Stimulated activated CD4-positive, alpha-beta T cell treated with anti-CD3 and anti-CD28 coated beads, Interleukin-4, amount 100 ng/mL, for 1 hour (primary cell): ENCODE results near the gene RBM3.
A peak's percentile ranks its signal among the peaks of the same experiment; 100 is the strongest.

Experiments
- DNase-seq: peaks from one replicate; pipeline ENCODE4 v3.0.0-alpha.2; 2020

The RBM3 gene

DNA sequence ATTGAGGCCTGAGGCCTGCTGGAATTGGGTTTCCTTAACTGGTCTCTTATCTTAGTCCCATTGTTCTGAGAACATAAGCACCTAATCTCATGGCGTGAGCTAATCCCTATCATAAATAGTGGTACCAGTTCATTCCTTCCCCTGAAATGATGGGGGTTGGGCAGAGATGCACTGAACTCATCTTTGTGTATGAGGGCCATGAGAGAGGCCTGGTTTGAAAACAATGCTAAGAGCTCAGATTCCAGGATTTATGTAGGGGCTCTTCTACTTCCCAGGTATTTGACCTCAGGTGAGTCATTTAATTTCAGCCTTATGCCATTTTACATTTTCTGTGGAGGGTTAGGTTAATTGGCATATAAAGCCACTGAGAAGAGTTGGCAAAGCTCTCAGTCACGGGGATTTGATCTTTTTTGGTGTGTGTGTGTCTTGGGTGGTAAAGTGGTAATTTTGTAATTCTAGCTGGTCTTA, 4.4 kb downstream of the RBM3 start:
- no peak for DNase-seq

DNA sequence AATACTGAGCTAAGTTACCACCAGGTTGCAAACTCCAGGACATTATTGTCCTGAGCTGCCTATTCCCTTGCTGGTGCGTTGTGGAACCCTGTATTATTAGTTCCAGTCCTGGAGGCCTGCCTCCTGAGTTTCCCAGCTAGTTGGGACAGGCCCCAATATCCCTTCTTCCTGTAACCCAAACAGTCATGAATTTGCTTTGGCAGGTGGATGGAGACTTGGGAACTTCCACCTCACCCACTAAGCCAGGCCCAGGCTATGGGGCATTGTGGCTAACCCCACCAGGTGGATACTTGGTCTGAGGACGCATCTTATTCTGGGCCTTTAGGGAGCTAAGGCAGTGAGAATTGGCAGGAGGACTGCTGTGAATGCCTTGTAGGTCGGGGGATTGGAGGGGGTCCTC, 5.0 kb downstream of the RBM3 start:
- DNase-seq = no peak

DNA sequence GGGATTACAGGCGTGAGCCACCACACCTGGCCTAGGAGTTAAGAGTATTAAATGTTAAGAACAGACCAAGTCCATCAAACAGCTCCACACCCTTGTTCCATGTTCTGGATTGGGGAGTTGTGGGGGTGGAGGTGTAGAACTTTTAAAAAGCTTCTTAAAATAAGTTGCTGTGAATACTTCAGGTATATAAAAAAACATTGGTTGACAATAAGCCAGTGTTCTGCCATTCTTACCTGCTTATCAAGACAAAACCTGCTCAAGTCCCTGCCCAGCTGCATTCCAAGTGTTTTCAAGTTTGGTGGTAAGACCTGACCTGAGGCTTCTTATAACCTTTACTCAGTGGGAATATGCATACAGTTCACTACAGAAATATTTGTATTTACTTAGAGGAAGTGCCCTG, 6.4 kb downstream of the RBM3 start:
- DNase-seq = no peak

DNA sequence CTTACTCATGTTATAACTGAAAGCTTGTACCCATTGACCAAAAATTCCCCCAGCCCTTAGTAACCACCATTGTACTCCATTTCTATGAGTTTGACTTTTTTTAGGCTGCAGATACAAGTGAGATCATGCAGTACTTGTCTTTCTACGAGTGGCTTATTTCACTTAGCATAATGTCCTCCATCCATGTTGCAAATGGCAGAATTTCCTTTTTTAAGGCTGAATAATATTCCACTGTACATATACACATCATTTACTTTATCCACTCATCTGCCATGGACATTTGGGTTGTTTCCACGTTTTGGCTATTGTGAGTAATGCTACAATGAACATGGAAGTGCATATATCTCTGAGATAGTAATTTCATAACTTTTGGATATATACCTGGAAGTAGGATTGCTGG, 10.4 kb downstream of the RBM3 start:
- no peak for DNase-seq

DNA sequence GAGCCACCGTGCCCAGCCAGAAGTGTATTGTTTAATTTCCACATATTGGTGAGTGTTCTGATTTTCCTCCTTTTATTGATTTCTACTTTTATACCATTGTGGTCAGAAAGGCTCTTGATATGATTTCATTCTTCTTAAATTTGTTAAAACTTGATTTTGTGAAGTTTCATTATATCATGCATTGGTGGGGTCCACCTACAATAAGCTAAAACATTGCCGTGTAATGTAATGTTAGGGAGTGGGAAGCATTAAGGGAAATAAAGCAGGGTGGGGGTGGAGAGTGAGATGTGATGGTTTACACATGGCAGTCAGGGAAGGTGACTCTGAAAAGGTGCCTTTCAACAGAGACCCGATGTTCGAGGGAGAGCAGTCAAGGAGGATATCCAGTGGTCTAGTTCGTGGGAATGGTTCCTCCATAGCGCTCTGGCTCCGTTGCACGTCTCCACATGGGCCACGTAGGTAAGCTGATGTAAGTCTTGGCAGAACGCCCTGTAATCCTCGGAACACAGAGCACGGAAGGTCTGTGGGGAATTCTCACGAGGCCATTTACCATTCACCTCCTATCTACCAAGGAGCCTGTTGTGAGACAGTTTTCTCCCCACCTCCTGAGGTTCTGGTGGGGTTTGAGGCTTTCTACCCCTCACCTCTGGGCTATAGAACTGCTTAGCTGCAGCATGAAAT, 15.3 kb downstream of the RBM3 start:
- no peak for DNase-seq

DNA sequence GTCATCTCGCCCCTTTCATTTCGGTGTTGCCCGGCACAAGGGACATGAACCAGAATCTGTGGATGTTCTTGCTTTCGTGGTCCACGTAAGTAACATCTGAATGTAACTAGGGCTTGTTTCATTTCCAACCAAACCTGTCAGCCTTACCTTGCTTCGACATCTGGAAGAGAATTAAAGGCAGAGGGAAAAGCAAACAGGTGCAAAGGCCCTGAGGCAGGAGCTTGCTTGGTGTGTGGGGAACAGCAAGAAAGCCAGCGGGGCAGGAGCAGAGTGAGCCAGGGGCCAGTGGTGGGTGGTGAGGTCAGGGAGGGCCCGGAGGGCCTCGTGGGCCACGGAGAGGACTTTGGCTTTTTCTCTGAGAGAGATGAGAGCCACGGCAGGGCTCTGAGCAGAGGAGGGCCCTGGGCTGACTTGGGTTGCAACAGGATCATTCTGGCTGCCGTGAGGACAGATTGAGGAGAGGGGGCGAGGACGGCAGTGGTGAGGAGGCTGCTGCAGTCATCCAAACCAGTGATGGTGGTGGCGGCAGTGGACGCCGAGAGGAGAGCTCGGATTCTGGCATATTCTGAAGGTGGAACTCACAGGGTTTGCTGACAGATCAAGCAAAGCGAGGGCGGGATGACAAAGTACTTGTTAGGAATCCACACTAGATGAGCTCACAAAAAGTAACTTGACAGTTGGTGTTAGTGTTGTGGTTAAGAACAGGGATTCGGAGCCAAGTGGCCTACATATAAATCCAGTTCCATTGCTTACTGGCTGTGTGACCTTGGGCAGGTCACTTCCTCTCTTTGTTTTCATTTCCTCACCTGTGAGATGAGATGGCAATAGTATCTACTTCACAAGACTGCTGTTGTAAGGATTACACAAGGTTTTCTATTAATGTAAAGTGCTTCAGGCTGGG, 16.2 kb downstream of the RBM3 start:
- no peak for DNase-seq

DNA sequence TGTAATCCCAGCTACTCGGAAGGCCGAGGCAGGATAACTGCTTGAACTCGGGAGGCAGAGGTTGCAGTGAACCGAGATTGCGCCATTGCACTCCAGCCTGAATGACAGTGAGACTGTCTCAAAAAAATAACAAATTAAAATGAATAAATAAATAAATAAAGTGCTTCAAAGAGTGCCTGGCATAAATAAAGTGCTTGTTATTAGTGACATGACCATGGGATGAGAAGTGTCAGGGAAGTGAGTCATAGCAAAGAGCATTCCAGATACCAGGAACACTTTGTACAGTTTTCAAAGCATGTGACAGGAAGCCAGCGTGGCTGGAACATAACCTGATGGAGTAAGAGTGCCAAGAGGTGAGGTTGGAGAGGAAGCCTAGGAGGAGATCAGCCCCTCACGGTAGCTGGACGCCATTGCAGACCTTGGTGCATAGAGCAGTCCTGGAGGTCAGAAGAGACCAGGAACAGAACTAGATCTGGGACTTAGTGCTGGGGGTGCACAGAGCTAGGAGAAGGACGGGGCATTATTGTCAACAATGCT, 17.0 kb downstream of the RBM3 start:
- DNase-seq = no peak

DNA sequence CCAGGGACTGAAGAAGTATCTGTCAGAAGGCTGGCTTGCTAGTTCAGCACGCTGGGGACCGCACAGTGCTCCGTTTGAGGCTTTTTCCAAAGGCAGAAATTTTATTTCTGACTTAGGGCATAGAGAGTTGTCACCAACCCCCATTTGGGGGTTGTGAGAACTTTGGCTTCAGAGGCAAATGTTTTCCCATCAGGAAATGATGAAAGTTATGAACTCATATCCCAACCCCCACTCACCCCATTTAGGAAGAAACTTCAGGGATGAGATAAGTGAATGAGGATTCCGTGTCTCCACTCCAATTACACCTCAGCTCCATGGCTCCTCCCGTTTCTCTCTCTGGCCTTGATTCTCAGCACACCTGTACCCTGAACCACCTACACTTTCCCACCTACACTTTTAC, 18.7 kb downstream of the RBM3 start:
- no peak for DNase-seq

DNA sequence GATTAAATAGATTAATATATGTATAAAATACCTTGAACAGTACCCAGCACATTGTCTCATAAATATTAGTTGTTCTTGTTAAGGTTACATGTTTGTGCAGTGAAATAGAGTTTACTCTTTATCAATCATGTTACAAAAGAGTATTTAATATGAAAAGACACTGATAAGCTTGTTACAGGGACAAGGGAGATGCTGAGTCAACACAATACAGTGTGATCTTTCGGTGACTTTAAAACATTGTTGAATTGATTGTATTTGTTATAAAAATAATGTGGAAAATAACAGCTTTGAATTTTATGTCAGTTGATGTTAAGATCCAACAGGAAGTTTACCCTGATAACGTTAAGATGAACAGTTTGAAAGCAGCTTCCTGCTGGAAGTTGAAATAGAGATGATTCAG, 21.6 kb downstream of the RBM3 start:
- no peak for DNase-seq

DNA sequence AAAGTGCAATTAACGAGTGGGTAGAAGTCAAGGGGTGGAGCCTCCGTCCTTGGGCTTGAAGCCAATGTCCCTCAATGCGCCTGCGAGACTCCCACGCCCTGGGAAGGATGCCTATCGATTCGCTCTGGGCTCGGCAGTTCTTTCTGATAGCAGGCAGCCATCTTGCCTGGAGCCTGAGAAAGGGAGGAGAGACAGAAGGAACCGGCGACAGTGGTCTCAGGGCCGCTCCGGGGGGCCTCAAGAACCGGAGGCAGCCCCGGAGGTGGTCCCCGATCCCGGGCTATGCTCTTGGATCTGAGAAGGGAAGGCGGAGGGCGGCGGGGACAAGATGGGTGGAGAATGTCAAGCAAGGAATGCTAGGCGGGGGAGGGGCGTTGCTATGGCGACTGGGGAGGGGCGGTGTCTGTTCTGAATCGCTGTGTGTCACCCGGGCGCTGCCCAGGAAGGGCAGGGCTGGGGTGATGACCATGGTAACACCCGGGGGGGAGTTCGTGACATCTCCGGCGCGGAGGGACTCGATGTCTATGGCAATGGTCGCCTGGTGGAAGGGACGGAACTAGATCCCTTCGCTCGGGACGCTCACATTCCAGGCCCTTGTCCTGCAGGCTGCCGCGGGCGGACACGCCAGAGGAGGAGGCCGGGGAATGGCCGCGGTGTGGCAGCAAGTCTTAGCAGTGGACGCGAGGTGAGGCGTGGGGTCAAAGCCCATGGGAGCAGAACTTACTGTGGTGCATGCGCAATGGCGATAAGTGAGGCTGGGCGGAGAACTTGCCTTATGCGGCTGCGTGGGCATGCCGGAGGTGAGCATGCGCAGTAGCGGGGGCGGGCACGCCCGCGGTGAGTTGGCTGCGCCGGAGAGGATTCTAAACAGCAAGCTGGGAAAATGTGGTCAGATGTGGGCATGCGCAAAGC, 23.3 kb downstream of the RBM3 start, which contains the start of gene WDR13:
WDR13 (plus strand) TSS at position 140 of the 912 bp plus-strand sequence; CDS start at position 645, 505 bp downstream.
- DNase-seq = peak; percentile 85

DNA sequence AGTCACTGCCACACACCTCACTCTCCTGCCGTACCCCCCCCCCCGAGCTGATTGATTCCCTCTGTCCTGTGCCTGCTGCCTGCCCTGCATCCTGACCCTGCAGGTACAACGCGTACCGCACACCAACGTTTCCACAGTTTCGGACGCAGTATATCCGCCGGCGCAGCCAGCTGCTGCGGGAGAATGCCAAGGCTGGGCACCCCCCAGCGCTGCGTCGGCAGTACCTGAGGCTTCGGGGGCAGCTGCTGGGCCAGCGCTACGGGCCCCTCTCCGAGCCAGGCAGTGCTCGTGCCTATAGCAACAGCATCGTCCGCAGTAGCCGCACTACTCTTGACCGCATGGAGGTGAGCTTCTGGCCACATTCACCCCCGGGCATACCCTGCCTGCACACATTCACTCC, 24.3 kb downstream of the RBM3 start:
- no peak for DNase-seq

DNA sequence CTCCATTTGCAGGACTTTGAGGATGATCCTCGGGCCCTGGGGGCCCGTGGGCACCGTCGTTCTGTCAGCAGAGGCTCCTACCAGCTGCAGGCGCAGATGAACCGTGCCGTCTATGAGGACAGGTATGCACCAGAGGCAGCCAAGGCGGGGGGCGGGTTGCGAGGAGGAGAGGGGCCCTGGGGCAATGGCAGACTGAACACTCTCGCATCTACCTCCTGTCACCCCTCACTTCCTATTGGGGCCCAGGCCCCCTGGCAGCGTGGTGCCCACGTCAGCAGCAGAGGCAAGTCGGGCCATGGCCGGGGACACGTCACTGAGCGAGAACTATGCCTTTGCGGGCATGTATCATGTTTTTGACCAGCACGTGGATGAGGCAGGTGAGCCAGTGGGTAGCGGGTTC, 25.1 kb downstream of the RBM3 start:
- no peak for DNase-seq

DNA sequence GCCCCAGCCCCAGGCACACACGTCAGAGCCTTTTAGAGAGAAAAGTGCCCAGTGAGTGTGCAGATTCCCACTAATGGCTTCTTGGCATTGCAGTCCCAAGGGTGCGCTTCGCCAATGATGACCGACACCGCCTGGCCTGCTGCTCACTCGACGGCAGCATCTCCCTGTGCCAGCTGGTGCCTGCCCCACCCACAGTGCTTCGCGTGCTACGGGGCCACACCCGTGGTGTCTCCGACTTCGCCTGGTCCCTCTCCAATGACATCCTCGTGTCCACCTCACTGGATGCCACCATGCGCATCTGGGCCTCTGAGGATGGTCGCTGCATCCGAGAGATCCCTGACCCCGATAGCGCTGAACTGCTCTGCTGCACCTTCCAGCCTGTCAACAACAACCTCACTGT, 25.9 kb downstream of the RBM3 start:
- DNase-seq = no peak

DNA sequence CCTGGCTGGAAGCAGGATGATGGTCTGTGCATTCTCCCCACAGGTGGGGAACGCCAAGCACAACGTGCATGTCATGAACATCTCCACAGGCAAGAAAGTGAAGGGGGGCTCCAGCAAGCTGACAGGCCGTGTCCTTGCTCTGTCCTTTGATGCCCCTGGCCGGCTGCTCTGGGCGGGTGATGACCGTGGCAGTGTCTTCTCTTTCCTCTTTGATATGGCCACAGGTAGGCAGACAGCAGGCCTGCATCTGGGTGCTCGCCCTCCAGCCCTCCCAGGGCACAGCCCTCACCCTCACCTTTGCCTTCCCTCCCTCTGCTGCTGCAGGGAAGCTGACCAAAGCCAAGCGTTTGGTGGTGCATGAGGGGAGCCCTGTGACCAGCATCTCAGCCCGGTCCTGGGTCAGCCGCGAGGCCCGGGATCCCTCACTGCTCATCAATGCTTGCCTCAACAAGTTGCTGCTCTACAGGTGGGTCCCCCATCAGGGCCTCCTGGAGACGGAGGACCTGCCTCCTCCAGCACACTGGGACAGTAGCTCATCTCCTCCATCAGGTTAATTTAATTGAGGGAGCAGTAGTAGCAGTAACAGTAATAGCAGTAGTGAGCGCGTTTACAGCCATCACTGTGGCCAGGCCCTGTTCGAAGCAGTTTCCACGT, 27.6 kb downstream of the RBM3 start:
- DNase-seq = no peak

DNA sequence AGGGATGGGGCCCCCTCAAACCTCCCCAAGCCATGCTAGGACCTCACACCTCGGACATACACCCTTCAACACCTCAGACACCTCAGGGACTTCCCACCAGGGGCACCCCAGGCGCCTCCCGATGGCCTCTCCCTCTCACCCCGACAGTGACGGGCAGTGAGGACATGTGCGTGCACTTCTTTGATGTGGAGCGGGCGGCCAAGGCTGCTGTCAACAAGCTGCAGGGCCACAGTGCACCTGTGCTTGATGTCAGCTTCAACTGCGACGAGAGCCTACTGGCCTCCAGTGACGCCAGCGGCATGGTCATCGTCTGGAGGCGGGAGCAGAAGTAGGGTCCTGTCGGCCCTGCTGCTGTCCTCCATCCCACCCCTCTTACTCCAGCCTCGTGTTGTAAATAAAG, 30.4 kb downstream of the RBM3 start:
- DNase-seq = no peak

DNA sequence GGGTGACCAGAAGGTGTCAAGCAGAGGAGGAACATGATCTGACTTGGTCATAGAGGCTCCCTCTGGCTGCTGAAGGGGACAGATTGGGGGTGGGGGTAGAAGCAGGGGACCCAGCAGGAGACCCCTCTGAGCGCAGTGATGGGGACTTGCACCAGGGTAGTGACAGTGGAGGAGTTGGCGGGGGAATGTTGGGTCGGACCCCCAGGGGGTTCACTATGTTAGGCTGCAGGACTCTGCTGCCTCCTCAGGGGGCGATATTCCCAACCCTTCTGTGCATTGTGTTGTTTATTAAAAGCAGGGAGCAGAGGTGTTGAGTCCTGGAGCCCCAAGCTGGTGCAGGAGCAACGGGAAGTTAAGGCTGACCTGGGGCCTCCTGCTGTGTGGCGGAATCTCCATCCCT, 31.8 kb downstream of the RBM3 start:
- no peak for DNase-seq

DNA sequence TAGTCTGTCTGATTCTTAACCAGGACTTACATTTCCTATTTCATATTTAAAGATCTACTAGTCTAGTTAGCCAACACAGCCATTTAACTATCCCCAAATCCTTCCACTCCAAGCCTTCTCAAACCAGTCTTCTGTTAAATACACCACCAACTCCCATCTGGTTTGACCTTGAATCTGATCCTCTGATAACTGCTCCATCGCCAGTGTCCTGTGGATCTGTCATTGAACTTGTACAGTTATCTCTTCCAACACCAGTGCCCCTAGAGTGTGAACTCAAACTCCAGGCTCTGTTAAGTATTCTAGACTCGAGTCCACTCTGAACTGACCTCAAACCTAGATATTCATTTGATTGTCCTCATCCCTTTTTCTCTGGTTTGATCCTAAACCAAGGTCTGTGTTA, 37.4 kb downstream of the RBM3 start:
- DNase-seq = no peak

DNA sequence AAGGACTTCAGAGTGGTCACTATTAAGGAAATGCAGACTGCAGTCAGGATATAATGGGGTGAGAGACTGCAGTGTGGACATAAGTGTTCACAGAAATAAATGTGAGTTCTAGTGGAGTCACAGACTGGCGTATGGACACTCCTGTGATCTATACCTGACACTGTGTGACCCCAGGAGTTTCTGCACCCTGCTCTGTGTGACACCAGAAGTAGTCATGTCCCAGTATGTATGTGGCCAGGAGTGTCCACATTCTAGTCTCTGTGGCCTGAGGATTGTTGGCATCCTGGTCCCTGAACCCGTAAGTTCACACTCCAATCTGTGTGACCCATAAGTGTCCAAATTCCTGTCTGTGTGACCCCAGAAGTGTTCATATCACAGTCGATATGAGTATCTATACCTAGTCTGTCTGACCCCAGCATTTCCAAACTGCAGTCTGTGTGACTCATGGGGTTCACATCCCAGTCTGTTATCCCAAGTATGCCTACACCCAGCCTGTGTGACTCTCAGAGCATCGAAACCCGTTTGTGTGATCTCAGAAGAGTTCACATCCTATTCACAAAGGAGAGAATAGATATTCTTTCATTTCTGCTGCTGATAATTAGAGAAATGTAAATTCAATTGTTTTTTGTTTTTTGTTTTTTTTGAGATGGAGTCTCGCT, 39.3 kb downstream of the RBM3 start:
- no peak for DNase-seq

DNA sequence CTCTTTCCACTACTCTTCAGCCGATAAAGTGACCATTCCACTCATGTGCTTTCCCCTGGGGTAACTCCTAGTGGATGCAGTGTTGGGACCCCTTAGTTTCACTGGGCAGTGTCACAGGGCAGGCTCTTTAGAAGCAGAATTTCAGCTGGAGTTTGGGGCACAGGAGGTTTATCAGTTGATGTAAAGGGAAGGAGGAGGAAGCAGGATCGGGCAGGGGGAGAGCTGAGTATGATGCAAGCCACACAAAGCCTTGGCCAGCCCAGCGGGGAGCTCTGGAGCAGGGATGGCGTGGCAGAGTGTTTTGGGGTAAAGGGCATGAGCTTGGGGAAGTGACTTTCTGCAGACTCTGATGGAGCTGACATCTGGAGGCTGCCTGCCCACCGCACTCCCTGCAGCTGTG, 42.3 kb downstream of the RBM3 start:
- DNase-seq = no peak

DNA sequence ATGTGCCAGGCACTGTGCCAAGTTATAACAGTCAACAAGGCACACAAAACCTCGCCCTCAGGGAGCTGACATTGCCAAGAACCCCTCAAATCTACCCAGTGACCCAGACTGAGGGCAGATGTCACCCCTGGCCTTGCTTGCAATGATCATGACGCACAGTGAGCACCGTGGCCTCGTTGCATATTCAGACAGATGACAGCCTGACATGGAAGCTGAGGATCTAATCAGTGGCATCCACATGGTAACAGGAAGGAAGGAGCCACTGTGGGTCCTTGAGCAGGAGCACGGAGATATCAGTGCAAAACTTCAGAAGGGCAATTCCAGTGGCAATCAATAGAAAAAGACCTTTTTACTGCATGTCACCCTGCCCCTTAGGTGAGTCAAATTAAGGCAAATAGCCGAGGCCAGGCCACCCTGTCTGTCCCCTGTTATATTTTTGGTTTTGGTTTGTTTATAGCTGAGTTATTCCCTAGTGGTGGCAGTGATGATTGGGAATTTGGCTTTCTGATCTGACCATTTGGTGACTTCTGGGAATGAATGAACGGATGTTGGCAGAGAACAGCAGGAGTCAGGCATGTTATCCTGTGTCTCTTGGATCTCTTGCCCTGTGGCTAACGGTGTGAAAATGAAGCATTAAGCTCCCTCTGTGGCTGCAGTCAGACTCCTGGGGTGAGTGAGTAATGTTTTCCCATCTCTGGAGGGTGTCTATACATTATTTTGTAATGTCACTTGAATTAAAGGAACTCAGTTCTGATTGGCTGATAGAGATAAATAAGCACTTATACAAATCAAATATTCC, 43.5 kb downstream of the RBM3 start:
- no peak for DNase-seq
